HEK293T (cell line): Measurements from ENCODE around the gene ID3.

Experiments
- CTCF ChIA-PET: fragments of 350-600 bp; formaldehyde crosslinking; extraction: SDS; loops from one replicate; lab custom pipeline; 2021; ENCODE audit warnings: antibody characterized with exemption, inconsistent platforms; lab: Yijun Ruan, JAX
- POLR2A ChIA-PET: fragments of 350-600 bp; formaldehyde crosslinking; extraction: SDS; loops from one replicate; lab custom pipeline; 2020; ENCODE audit warnings: antibody characterized with exemption, inconsistent platforms; lab: Yijun Ruan, JAX
- DNase-seq: peaks from one replicate; pipeline ENCODE4 v3.0.0; 2012; ENCODE audit warnings: mixed read lengths; ENCODE audit errors: extremely low spot score
- ARNT ChIP-seq: fragments of 450-650 bp; IDR thresholded peaks from 2 replicates; pipeline ENCODE4 v1.6.1; 2017; ENCODE audit warnings: mild to moderate bottlenecking
- BHLHE40 ChIP-seq: fragments of 450-650 bp; IDR thresholded peaks from 2 replicates; pipeline ENCODE4 v1.6.1; 2016; ENCODE audit warnings: mild to moderate bottlenecking, moderate library complexity, borderline replicate concordance
- CTBP1 ChIP-seq: fragments of 450-650 bp; IDR thresholded peaks from 2 replicates; pipeline ENCODE4 v1.6.1; 2016; ENCODE audit warnings: borderline replicate concordance
- ELF4 ChIP-seq: fragments of 450-650 bp; IDR thresholded peaks from 2 replicates; pipeline ENCODE4 v1.6.1; 2017; ENCODE audit warnings: antibody characterized with exemption
- FOXA1 ChIP-seq: fragments of 450-650 bp; IDR thresholded peaks from 2 replicates; pipeline ENCODE4 v1.6.1; 2016; ENCODE audit warnings: mild to moderate bottlenecking
- FOXK2 ChIP-seq: fragments of 450-650 bp; IDR thresholded peaks from 2 replicates; pipeline ENCODE4 v1.6.1; 2016; ENCODE audit warnings: mild to moderate bottlenecking
- FOXM1 ChIP-seq: fragments of 450-650 bp; IDR thresholded peaks from 2 replicates; pipeline ENCODE4 v1.6.1; 2017; ENCODE audit warnings: mild to moderate bottlenecking, borderline replicate concordance
- HDGF ChIP-seq: fragments of 450-650 bp; IDR thresholded peaks from 2 replicates; pipeline ENCODE4 v1.6.1; 2017; ENCODE audit warnings: antibody characterized with exemption, borderline replicate concordance
- L3MBTL2 ChIP-seq: fragments of 450-650 bp; conservative IDR thresholded peaks from 2 replicates; pipeline ENCODE4 v1.6.1; 2016; ENCODE audit warnings: mild to moderate bottlenecking
- LEF1 ChIP-seq: fragments of 450-650 bp; IDR thresholded peaks from 2 replicates; pipeline ENCODE4 v1.6.1; 2017; ENCODE audit warnings: mild to moderate bottlenecking, borderline replicate concordance
- NFRKB ChIP-seq: fragments of 450-650 bp; IDR thresholded peaks from 2 replicates; pipeline ENCODE4 v1.6.1; 2016; ENCODE audit warnings: mild to moderate bottlenecking, moderate library complexity
- SP1 ChIP-seq: fragments of 450-650 bp; IDR thresholded peaks from 2 replicates; pipeline ENCODE4 v1.6.1; 2017
- SUZ12 ChIP-seq: fragments of 450-650 bp; IDR thresholded peaks from 2 replicates; pipeline ENCODE4 v1.6.1; 2016; ENCODE audit warnings: mild to moderate bottlenecking
- TARDBP ChIP-seq: fragments of 450-650 bp; IDR thresholded peaks from 2 replicates; pipeline ENCODE4 v1.6.1; 2016
- ZNF384 ChIP-seq: fragments of 450-650 bp; IDR thresholded peaks from 2 replicates; pipeline ENCODE4 v1.6.1; 2016
- TF ChIP-seq, protein P1 (sequence below): fragments of 450-650 bp; IDR thresholded peaks from 2 replicates; pipeline ENCODE4 v1.6.1; 2016

Gene ID3

DNA sequence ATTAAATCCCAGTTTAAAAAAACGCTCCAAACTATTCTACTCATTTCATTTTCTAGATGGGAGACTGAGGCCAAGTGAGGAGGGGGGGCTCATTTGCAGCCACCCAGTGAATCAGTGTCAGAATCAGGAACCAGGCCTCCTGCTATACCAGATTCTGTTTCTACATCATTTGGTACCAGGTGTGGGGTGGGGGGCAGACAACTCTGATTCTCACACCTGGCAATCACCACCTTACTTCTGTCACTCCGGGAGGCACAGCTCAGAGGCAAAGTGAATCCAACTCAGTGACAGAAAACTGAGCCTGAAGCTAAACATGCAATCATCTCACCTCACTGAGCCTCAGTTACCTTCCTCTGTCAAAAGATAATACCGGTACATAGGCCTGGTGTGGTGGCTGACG lies 23.5 kb upstream of the ID3 start:
- DNase-seq: no peak
- CTCF ChIA-PET: interaction anchor here (1.4 kb wide), 1 partner anchor 34 kb away, joined by 4 read pairs; no protein-coding TSS in a partner anchor
- TF ChIP-seq LEF1 (no peak), TARDBP (no peak), ARNT (no peak), CTBP1 (no peak), NFRKB (no peak), FOXM1 (no peak), ZNF384 (no peak), BHLHE40 (no peak), SP1 (no peak), HDGF (no peak)
- POLR2A ChIA-PET: interaction anchor here (0.6 kb wide), 1 partner anchor 24 kb away, joined by 3 read pairs; no protein-coding TSS in a partner anchor

DNA sequence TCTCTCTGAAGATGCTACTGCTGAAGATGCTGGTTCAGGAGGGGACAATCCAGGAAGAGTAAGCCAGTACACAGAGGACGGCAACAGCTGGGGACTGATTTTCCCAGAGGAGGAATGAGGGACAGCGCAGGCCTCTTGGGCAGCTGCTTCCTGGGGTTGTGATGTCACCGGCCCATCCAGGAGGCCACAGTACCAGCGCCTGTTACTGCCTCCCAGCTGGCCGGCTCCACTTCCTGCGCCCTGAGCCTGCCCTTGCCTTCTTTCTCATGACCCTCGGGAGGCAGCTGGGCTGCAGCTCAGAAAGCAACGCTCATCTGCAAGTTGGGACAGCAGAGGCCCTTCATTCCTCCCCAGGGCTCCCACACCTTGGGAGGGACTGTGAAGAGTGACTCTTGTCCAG lies 21.9 kb upstream of the ID3 start:
- POLR2A ChIA-PET: interaction anchor here (1.3 to 1.8 kb wide), 2 partner anchors 23 to 26 kb away, joined by 3 to 10 read pairs; no protein-coding TSS in a partner anchor

DNA sequence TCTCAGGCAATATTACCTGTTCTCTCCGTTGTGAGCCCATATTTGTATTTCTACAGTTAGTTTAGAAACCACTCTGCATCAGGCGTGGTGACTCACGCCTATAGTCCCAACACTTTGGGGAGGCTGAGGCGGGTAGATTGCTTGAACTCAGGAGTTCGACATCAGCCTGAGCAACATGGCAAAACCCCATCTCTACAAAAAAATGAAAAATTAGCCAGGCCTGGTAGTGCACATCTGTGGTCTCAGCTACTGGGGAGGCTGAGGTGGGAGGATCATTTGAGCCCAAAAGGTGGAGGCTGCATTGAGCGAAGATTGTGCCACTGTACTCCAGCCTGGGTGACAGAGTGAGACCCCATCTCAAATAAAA lies 19.7 kb upstream of the ID3 start:
- TF ChIP-seq L3MBTL2: no peak
- no peak for TF ChIP-seq TARDBP
- TF ChIP-seq HDGF: no peak
- TF ChIP-seq ARNT: no peak
- no peak for TF ChIP-seq LEF1
- no peak for TF ChIP-seq SP1
- TF ChIP-seq NFRKB: no peak
- TF ChIP-seq SUZ12: no peak
- no peak for TF ChIP-seq CTBP1
- no peak for TF ChIP-seq FOXA1
- no peak for TF ChIP-seq FOXK2
- TF ChIP-seq ELF4: no peak
- no peak for TF ChIP-seq BHLHE40
- TF ChIP-seq FOXM1: no peak
- TF ChIP-seq ZNF384: no peak
- TF ChIP-seq, protein P1, sequence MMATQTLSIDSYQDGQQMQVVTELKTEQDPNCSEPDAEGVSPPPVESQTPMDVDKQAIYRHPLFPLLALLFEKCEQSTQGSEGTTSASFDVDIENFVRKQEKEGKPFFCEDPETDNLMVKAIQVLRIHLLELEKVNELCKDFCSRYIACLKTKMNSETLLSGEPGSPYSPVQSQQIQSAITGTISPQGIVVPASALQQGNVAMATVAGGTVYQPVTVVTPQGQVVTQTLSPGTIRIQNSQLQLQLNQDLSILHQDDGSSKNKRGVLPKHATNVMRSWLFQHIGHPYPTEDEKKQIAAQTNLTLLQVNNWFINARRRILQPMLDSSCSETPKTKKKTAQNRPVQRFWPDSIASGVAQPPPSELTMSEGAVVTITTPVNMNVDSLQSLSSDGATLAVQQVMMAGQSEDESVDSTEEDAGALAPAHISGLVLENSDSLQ: no peak
- no peak for DNase-seq
- CTCF ChIA-PET: no interaction called here
- POLR2A ChIA-PET: no interaction called here

More for the DNA sequence above, 21.9 kb upstream of the ID3 start:
- DNase-seq: no peak
- CTCF ChIA-PET: interaction anchor here (1.0 kb wide), 1 partner anchor 41 kb away, joined by 3 read pairs; no protein-coding TSS in a partner anchor
- TF ChIP-seq CTBP1 (no peak), L3MBTL2 (no peak), SUZ12 (no peak), ZNF384 (no peak), SP1 (no peak)

DNA sequence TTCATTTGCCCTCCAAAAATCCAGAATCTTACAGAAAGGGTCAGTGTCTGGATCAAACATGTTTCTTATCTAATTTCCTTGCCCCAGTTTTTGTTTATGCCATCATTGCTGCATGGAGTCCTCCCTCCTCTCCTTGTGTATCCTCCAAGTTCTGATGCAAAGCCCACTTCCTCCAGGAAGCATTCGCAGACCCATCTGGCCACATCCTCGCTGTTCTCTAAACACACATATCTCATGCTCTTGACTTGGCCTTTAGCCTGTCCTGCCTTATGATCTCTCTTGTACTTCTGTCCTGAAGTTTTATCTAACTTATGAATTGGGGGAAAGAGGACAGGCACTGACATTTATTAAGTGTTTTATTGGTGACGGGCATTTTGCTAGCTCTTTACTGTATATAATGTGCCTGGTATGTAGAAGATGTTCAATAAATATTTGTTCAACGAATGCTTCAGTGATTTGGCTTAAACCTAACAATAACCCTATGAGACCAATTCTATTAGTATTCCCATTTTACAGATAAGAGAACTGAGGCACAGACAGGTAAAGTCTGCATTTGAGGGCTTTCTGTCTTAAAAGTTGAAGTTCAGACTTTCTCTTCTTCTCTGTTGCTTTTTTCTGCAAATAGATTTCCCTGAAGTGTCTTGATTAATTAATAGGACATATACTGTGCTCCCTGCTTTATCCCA lies 19.2 kb upstream of the ID3 start:
- no peak for DNase-seq
- POLR2A ChIA-PET: no interaction called here
- TF ChIP-seq FOXA1 (no peak), CTBP1 (no peak), NFRKB (no peak), ARNT (no peak), SP1 (no peak), TARDBP (no peak), BHLHE40 (no peak)
- CTCF ChIA-PET: interaction anchor here (1.4 kb wide), 1 partner anchor 59 kb away, joined by 10 read pairs; no protein-coding TSS in a partner anchor

DNA sequence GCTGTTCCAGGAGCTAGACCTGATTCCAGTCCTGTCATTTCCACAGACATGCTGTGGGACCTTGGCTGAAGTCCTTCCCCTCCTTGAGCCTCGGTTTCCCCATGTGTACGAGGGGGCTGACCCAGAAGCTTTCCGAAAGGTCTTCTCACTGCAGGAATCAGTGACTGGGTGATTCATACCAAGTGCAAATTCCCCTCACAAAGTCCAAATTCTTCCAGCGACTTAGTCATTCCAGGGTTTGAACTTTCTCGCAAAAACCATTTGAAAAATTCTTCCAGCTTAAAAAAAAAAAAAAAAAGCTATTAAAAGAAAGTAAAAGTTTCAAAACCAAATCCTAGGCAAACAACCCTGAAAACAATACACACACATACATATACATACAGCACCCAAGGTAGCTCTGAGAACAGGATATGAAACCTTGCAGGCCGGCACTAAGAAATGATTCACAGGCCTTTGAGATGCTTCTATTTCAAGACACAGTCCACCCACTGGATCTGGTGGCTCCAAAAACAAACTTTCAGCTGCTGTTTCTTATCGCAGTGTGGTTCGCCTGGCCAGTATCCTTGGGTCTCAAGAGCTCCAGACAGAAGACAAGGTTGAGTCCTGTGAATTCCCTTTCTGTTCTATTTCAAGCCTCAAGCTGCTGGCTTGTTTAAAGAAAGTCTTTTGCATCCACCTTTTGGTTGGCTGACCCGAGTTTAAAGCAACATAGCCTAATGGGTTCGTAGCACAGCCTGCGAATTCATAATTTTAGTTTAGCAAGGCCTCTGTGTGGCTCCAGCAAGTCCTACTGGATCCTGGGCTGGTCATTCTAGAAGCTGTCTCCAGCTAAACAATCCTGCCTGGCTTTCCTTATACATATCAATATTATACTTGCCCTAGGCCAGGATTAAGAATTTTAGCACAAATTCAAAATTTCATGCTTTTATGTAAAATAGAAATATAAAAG lies 18.0 kb upstream of the ID3 start:
- TF ChIP-seq FOXA1 (no peak), ZNF384 (no peak), NFRKB (no peak), LEF1 (no peak), BHLHE40 (no peak)
- TF ChIP-seq, protein P1: no peak
- CTCF ChIA-PET: interaction anchor here (0.7 to 1.4 kb wide), 5 partner anchors 8 to 60 kb away, joined by 3 to 10 read pairs (median 3); no protein-coding TSS in a partner anchor
- POLR2A ChIA-PET: interaction anchor here (0.9 to 2.7 kb wide), 3 partner anchors 18 to 166 kb away, joined by 3 to 17 read pairs (median 9); partner anchors contain the start of genes ELOA and ID3
- DNase-seq: no peak

DNA sequence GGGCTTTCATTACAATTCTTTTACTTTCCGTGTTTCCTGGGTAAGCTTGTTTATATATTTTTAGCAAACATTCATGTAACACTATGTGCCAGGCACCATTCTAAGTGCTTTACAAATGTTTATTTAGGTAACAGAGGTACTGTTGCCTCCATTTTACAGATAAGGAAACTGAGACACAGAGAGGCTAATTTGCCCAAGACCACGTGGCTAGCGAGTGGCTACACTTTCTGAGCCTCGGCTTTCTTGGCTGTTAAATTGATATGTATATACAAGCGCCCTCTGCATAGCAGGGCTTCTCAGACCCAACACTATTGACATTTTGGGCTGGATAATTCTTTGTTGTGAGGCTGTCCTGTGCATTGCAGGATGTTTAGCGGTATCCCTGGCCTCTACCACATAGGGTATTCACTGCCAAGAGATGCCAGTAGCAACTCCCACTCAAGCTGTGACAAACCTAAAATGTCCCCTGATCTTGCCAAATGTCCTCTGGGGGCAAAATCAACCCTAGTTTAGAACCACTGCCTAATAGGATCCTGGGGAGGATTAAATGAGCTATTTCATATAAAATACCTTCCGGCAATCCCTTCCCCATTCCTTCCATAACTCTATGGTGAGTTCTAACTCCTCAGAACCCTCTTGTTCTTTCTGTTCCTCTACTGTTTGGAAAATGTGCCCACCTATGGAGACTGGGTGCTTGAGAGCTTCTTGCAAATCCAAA lies 17.2 kb upstream of the ID3 start:
- no peak for DNase-seq
- TF ChIP-seq BHLHE40 (no peak), SP1 (no peak), TARDBP (no peak), NFRKB (no peak), ELF4 (no peak), ARNT (no peak), FOXM1 (no peak), SUZ12 (no peak), ZNF384 (no peak)
- TF ChIP-seq, protein P1: no peak
- CTCF ChIA-PET: interaction anchor here (0.7 to 1.4 kb wide), 6 partner anchors 9 to 61 kb away, joined by 3 to 10 read pairs (median 3); no protein-coding TSS in a partner anchor
- POLR2A ChIA-PET: interaction anchor here (2.3 to 2.7 kb wide), 2 partner anchors 17 to 21 kb away, joined by 9 to 17 read pairs; partner anchors contain the start of gene ID3
